Stimulated activated CD4-positive, alpha-beta T cell treated with anti-CD3 and anti-CD28 coated beads, TNF-alpha, amount 100 ng/mL, for 4 hours (primary cell): Measurements from ENCODE around the gene ASTN2.

ENCODE experiments used
- DNase-seq, 3 experiments: peaks; one replicate each; pipeline ENCODE4 v3.0.0-alpha.2; 2020; ENCODE audit warnings: low read depth in 3 of 3

ASTN2 gene

GRCh38 chr9:116954731-116955130, 460.1 kb downstream of the ASTN2 start:
- DNase-seq = no peak

DNA sequence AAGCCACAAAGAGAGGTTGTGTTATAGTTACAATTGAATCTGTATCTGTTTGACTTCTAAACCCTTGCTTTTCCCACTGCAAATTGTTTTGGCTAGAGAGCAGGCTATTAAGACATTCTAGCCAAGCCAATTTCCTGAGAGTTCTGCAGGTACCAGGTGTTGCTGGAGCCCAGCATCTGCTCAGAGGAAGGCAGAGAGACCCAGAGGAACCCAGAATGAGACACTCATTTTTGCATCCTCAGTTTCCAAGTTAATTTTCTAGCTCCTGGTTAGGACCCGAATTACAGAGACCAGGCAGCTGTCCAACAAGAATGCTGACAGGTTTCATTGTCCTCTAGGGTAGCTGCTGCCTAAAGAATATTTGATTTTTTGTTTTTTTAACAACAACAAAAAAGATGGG, 461.6 kb downstream of the ASTN2 start:
- no peak for DNase-seq

DNA sequence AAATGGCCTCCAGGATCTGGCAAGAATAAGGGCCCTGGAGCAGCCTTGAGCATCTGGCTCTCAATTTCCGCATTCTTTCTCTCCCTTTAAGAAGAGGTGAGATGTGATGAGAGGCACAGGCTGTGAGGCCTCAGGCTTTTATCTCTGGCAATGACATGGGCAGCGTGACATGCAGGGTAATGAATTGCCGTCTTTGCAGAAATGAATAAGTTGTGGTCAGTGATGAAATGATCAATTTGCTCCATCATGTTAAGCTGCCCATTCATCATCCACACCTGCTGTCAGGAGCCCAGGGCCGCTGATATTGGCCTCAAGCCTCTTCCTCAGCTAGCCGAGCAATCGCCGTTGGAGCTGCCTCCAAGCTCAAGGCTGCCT, 462.4 kb downstream of the ASTN2 start:
- no peak for DNase-seq

DNA sequence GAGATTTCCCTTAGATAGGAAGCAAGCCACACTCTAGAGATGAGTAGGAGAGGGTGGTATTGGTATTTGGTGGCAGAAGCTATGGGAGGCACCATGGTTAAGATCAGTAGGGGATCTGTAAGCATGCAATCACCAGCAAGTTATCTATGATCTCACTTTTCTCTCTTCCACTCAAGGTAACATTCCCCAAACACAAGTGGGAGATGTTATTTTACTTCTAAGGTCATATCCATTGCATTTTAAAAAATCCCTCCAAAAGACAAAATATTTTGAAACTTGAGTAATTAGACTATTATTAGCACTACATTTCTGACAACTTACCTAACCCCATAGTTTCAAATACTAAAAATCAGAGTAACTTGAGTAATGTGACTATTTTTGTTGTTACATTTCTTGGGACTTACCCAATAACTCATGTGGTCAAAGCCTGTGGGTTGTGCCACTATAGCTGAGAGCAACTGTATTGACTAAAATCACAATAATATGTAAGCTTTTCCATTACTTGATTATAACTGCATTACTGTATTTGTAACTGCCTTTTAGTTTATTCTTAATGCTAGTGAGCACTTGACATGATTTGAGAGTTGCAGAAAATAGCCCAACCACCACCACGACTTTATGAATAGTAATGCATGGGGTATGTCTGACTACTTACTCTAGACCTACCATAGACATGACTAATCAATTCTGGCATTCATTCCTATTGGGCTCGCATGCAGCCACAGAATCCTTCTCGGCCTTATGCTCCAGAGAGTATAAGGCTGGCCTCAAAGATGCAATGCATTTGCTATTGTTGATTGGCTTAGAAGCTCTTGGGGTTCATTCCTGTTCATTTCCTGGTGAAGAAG, 463.0 kb downstream of the ASTN2 start:
- no peak for DNase-seq

GRCh38 chr9:116945817-116946216, 469.0 kb downstream of the ASTN2 start:
- DNase-seq = no peak

GRCh38 chr9:116944714-116945534, 469.9 kb downstream of the ASTN2 start:
- no peak for DNase-seq

- no peak for DNase-seq
These were observed 470.9 kb downstream of the ASTN2 start for GRCh38 chr9:116943970-116944369.

GRCh38 chr9:116942593-116943061, 472.2 kb downstream of the ASTN2 start:
- DNase-seq = no peak

DNA sequence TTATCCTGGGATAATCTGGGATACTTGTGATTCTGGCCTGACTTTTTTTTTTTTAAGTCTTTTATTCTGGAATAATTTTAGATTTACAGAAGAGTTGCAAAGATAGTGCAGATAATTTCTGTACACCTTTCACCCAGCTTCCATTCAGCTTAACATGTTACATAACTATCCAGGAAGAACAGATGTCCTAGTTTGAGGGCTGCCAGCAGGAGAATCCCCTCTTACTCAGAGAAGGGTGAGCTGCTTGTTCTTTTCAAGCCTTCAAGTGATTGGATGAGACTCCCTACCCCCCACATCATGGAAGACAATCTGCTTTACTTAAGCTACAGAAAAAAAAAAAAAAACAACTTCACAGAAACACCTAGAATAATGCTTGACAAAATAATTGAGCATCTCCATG, 473.6 kb downstream of the ASTN2 start:
- no peak for DNase-seq

DNA sequence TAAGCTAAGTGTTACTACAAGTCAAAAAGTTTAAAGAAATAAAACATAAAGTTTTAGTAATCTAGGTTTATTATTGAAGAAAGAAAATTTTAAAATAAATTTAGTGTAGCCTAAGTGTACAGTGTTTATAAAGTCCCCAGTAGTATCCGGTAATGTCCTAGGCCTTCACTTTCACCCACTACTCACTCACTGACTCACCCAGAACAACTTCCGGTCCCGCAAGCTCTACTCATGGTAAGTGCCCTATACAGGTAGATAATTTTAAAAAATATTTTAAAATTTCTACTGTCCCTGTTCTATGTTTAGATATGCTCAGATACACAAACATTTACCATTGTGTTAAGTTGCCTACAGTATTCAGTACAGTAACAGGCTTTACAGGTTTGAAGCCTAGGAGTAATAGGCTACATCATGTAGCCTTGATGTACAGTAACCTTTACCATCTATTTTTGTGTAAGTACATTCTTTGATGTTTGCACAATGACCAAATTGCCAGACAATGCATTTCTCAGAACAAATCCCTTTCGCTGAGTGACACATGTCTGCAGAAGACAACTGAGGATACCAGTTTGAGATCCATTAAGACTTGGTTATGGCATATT, 474.1 kb downstream of the ASTN2 start:
- no peak for DNase-seq

GRCh38 chr9:116939614-116940013, 475.2 kb downstream of the ASTN2 start:
- no peak for DNase-seq

- DNase-seq = no peak
These were observed 475.7 kb downstream of the ASTN2 start for GRCh38 chr9:116939161-116939560.

GRCh38 chr9:116937361-116937760, 477.5 kb downstream of the ASTN2 start:
- no peak for DNase-seq

DNA sequence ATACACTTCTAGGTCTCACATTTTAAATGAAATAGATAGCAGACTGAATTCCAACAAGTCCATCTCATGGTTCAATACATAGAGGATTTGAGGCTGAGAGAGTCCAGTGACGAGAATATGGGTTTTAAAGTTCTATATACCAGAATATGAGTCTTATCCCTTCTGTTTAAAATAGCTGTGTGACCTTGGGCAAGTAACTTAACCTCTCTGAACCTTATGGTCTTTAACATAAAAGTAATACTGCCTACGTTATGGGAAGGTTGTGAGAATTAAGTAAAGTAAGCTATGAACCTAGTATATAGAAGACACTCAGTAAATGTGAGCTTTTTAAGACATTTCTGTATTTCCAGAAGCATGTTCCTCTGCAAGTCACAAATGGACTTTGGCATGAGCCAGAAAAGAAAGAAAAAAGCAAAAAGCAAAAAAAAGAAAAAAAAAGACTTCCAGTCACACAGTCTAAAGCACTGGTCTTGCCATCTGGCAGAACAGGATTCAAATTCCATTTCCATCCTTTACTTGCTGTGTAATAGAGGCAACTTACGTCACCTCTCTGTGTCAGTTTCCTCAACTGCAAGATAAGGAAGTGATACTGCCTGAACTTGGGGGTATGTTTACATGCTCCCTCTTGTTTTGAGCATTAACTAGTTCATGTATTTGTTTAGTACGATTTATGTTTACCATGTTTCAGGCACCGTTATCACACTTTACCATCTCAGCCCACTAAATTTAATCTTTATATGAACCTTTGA, 479.5 kb downstream of the ASTN2 start:
- DNase-seq = no peak

DNA sequence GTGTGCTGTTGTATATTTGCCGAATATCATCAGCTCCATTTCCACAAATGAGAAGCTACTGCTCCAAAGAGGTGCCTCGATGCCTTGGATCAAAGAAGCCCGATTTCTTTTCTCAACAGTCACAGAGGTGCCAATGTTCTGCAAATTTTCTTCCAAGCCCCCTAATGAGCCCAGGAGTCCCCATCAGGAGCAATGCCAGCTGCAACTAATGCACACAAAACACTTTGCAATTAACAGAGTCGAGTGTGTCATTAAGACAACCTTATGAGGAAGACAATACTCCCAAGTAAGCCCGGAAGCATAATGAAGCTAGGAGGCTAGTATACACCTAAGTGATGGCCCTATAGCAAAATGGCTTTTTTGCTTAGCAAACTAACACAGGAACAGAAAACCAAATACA, 480.7 kb downstream of the ASTN2 start:
- DNase-seq = no peak

DNA sequence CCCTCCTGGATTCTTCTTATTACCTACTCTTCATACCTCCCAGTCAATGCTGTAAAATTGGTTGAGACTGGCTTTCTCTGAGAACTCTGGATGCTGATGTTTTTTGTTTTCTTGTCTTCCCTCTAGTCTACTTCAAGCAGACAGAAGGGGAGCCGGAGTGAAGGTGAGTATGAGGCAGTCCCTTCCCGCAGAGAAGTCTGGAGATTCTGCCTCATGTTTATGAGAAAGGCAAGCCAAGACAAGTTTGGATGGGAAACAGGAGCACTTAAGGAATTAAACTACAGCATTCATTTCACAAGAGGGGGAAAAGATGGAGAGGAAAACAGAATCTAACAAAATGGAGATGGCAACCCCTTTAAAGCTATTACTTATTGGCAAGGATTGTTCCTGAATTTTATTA, 481.6 kb downstream of the ASTN2 start:
- no peak for DNase-seq

- DNase-seq = no peak
These were observed 485.2 kb downstream of the ASTN2 start for GRCh38 chr9:116929621-116930020.

- DNase-seq = no peak
These were observed 486.0 kb downstream of the ASTN2 start for GRCh38 chr9:116928884-116929283.

- DNase-seq = no peak
These were observed 486.6 kb downstream of the ASTN2 start for GRCh38 chr9:116928289-116928688.

DNA sequence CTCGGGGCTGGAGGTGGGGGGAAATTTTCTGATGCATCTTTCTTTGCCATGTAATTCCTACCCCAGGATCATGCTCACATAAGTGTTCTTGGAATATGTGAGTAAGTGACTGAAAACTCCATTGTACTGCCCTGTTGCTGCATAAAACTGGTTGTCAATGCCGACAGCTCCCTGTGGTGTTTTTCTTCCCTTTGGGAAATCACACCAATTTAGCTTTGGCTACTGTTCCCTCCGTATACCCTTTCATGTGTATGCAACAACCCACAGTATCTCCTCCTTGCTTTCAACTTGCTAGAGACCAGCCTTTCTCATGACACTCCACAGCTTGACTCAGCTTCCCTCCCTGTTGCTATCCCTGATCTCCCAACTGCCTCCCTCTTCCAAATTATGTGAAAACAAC, 487.1 kb downstream of the ASTN2 start:
- no peak for DNase-seq

GRCh38 chr9:116925121-116925520, 489.7 kb downstream of the ASTN2 start:
- DNase-seq = no peak
